Natural killer cell (primary cell): ENCODE results near the gene WFDC1. TPM values are rescaled to one million over a fixed set of nuclear protein-coding genes. Genes with fewer than 3 reads are reported as not detected.
"Not testable (repeated sequence)": the region's sequence is repeated elsewhere in the genome, so short reads cannot be mapped to it uniquely, and the experiment has no call there.

ENCODE experiments used
- ATAC-seq, 3 donors: fragments of 150-1000 bp in 2 of 3; fragments of 200-7000 bp in 1 of 3; cut with Tn5 transposase; 1 replicate in 1 of 3; 2 replicates in 2 of 3; pipeline ENCODE4 v1.10.0; 2021; ENCODE audit warnings: mild to moderate bottlenecking in 2 of 3, moderate library complexity in 2 of 3
- DNase-seq, 2 donors: peaks; one replicate each; pipeline versions ENCODE4 v3.0.0 to v3.0.0-alpha.2; 2013 to 2021; ENCODE audit warnings: mixed read lengths in 1 of 2
- H3K27ac ChIP-seq: one replicate; pipeline ENCODE4 v1.5.1; 2013; ENCODE audit warnings: mild to moderate bottlenecking, low read length
- H3K27me3 ChIP-seq: one replicate; pipeline ENCODE4 v1.6.1; 2013; ENCODE audit warnings: low read length; ENCODE audit not compliant: control insufficient read depth, insufficient read depth
- H3K36me3 ChIP-seq: one replicate; pipeline ENCODE4 v1.6.1; 2013; ENCODE audit warnings: low read length; ENCODE audit not compliant: control insufficient read depth, insufficient read depth
- H3K4me1 ChIP-seq: one replicate; pipeline ENCODE4 v1.6.1; 2013; ENCODE audit warnings: low read length; ENCODE audit not compliant: control insufficient read depth, insufficient read depth
- H3K4me3 ChIP-seq: one replicate; pipeline ENCODE4 v1.5.1; 2013; ENCODE audit warnings: low read length
- H3K9me3 ChIP-seq: one replicate; pipeline ENCODE4 v1.6.1; 2013; ENCODE audit warnings: low read length; ENCODE audit not compliant: control insufficient read depth, insufficient read depth
- H3K27ac Mint-ChIP-seq, 2 donors: one replicate each; pipeline ENCODE4 v1.8.0; 2022; ENCODE audit warnings: mild to moderate bottlenecking in 2 of 2, mixed read lengths in 2 of 2, moderate library complexity in 1 of 2
- H3K27me3 Mint-ChIP-seq, 2 donors: one replicate each; pipeline ENCODE4 v1.8.0; 2022; ENCODE audit warnings: low read depth in 2 of 2, mixed read lengths in 2 of 2
- H3K36me3 Mint-ChIP-seq: one replicate; pipeline ENCODE4 v1.8.0; 2022; ENCODE audit warnings: mixed read lengths
- H3K4me1 Mint-ChIP-seq, 2 donors: one replicate each; pipeline ENCODE4 v1.8.0; 2022; ENCODE audit warnings: mixed read lengths in 2 of 2
- H3K4me3 Mint-ChIP-seq: one replicate; pipeline ENCODE4 v1.8.0; 2022; ENCODE audit warnings: mild to moderate bottlenecking, moderate library complexity, mixed read lengths
- H3K9me3 Mint-ChIP-seq, 2 donors: one replicate each; pipeline ENCODE4 v1.8.0; 2022; ENCODE audit warnings: mixed read lengths in 2 of 2
- CTCF ChIP-seq: fragments of 200-600 bp; IDR thresholded peaks from one replicate; pipeline ENCODE4 v1.8.0; 2022; ENCODE audit warnings: antibody characterized with exemption
- WGBS: methylation state at CpG from one replicate; pipeline ENCODE4 v1.1.7; 2013; ENCODE audit warnings: missing lambda C conversion rate; ENCODE audit not compliant: insufficient coverage; 5-methylcytosine and 5-hydroxymethylcytosine counted together
- intact Hi-C: fragments of 100-400 bp; cut with micrococcal nuclease; formaldehyde crosslinking; loops from one replicate; pipeline ENCODE4 v1.14.2; 2022
- total RNA-seq, 4 donors: library from RNA; stranded (reverse); fragments of 120-200 nt in 1 of 4; gene quantifications; one replicate each; pipeline versions ENCODE4 v1.2.3 to v1.2.4, GENCODE V29; 2013 to 2022

WFDC1 gene
- total RNA-seq, 3 donors from 2014 or later (not counting 1 experiment from before 2014, with no cell fraction given), result not detected

GRCh38 chr16:84340325-84341040 lies 45.8 kb downstream of the WFDC1 start:
- Histone ChIP-seq H3K36me3 (no peaks in the 10 kb centered on the region), H3K27me3 (no peaks in the 10 kb centered on the region), H3K4me1 (no peaks in the 10 kb centered on the region), H3K9me3 (no peaks in the 10 kb centered on the region), H3K4me3 (no peak overlapping the region), H3K27ac (no peak overlapping the region)
- no peak overlapping the region for H3K27ac Mint-ChIP-seq
- H3K36me3 Mint-ChIP-seq, result peaks cover 8% of the 10 kb centered on the region
- 83% methylated on average over 16 of the region's 18 CpGs for WGBS
- no peaks in the 10 kb centered on the region for H3K4me1 Mint-ChIP-seq
- no peak for TF ChIP-seq CTCF
- DNase-seq, result no peak
- ATAC-seq, result no peak
- peaks cover 2 to 5% of the 10 kb centered on the region in 2 donors for H3K9me3 Mint-ChIP-seq
- intact Hi-C loops, result no loop called here
- peaks cover 7 to 10% of the 10 kb centered on the region in 2 donors for H3K27me3 Mint-ChIP-seq
- H3K4me3 Mint-ChIP-seq, result no peak overlapping the region

GRCh38 chr16:84341528-84342295 lies 47.0 kb downstream of the WFDC1 start:
- Histone ChIP-seq H3K4me3 (no peak overlapping the region), H3K27me3 (no peaks in the 10 kb centered on the region), H3K27ac (no peak overlapping the region), H3K9me3 (no peaks in the 10 kb centered on the region), H3K36me3 (no peaks in the 10 kb centered on the region), H3K4me1 (no peaks in the 10 kb centered on the region)
- intact Hi-C loops, result no loop called here
- Mint-ChIP-seq H3K36me3 (peaks cover 8% of the 10 kb centered on the region), H3K9me3 (peaks cover 2 to 5% of the 10 kb centered on the region in 2 donors), H3K27me3 (peaks cover 6 to 10% of the 10 kb centered on the region in 2 donors), H3K4me1 (no peaks in the 10 kb centered on the region), H3K4me3 (no peak overlapping the region), H3K27ac (no peak overlapping the region)
- ATAC-seq (no peak), DNase-seq (no peak)
- WGBS, result 93% methylated on average over 24 of the region's 24 CpGs
- TF ChIP-seq CTCF, result no peak

GRCh38 chr16:84343800-84344199 lies 49.1 kb downstream of the WFDC1 start:
- H3K36me3 Mint-ChIP-seq, result not testable (repeated sequence)

GRCh38 chr16:84344781-84345180 lies 50.1 kb downstream of the WFDC1 start:
- Mint-ChIP-seq H3K36me3 (no peaks in the 10 kb centered on the region), H3K4me1 (no peaks in the 10 kb centered on the region), H3K27me3 (peaks cover 0 to 7% of the 10 kb centered on the region in 2 donors), H3K27ac (no peak overlapping the region), H3K9me3 (no peaks in the 10 kb centered on the region), H3K4me3 (no peak overlapping the region)
- Histone ChIP-seq H3K9me3 (no peaks in the 10 kb centered on the region), H3K27me3 (no peaks in the 10 kb centered on the region), H3K4me3 (no peak overlapping the region), H3K36me3 (no peaks in the 10 kb centered on the region), H3K27ac (no peak overlapping the region), H3K4me1 (no peaks in the 10 kb centered on the region)
- WGBS, result 84% methylated on average over 8 of the region's 8 CpGs
- ATAC-seq (no peak), DNase-seq (no peak)
- TF ChIP-seq CTCF, result no peak
- intact Hi-C loops, result no loop called here

More at GRCh38 chr16:84343800-84344199, 49.1 kb downstream of the WFDC1 start:
- H3K4me3 ChIP-seq, ATAC-seq, H3K36me3 ChIP-seq, H3K4me1 ChIP-seq, H3K4me3 Mint-ChIP-seq, H3K27ac ChIP-seq, H3K27ac Mint-ChIP-seq, H3K9me3 Mint-ChIP-seq, H3K4me1 Mint-ChIP-seq, H3K9me3 ChIP-seq, DNase-seq, H3K27me3 ChIP-seq, intact Hi-C loops: not testable (repeated sequence)
- peaks cover 0 to 13% of the 10 kb centered on the region in 2 donors for H3K27me3 Mint-ChIP-seq
- WGBS, result 90% methylated on average over 10 of the region's 10 CpGs
